AG04450 (cell line): Measurements from ENCODE around the gene FAM83G. TPM values are rescaled to one million over a fixed set of nuclear protein-coding genes. Genes with fewer than 3 reads are reported as not detected.

ENCODE experiments used
- CTCF ChIA-PET: fragments of 300-600, 350-600 bp; formaldehyde crosslinking; extraction: SDS; loops from one replicate; lab custom pipeline; 2022; ENCODE audit warnings: antibody characterized with exemption, inconsistent platforms; lab: Charles Lee
- POLR2A ChIA-PET: fragments of 350-600 bp; formaldehyde crosslinking; extraction: SDS; loops from one replicate; lab custom pipeline; 2021; ENCODE audit warnings: antibody characterized with exemption, inconsistent platforms; lab: Yijun Ruan, JAX
- DNase-seq: peaks from one replicate; pipeline ENCODE4 v3.0.0-alpha.2; 2011; ENCODE audit warnings: low read depth, low spot score
- H3K27ac ChIP-seq: one replicate; pipeline ENCODE4 v1.5.1; 2012; ENCODE audit warnings: low read depth, low read length, control low read depth
- H3K27me3 ChIP-seq: one replicate; pipeline ENCODE4 v1.6.0; 2012; ENCODE audit warnings: low read length; ENCODE audit not compliant: control insufficient read depth, insufficient read depth
- H3K4me3 ChIP-seq: 2 replicates; pipeline ENCODE4 v1.5.1; 2011; ENCODE audit warnings: mild to moderate bottlenecking, low read depth, low read length, control low read depth
- H3K9me3 ChIP-seq: 2 replicates; pipeline ENCODE4 v1.5.1; 2012; ENCODE audit warnings: low read length; ENCODE audit not compliant: control insufficient read depth, insufficient read depth
- CTCF ChIP-seq: IDR thresholded peaks from 2 replicates; pipeline ENCODE4 v1.5.1; 2011; ENCODE audit warnings: low read depth, low read length, control low read depth, inconsistent platforms
- polyA plus RNA-seq: library from polyadenylated mRNA; depleted of rRNA; stranded (reverse); fragments of >200 nt; gene quantifications from 2 replicates; pipeline ENCODE4 v1.2.3, GENCODE V29; 2011

FAM83G gene
- polyA plus RNA-seq, 1 experiment = 4.8 TPM

- no peak for TF ChIP-seq CTCF
- no peaks in the 10 kb centered on the region for H3K9me3 ChIP-seq
- no peak overlapping the region for H3K27ac ChIP-seq
- ChIA-PET CTCF (interaction anchor here (1.3 kb wide), 1 partner anchor 23 kb away, joined by 4 read pairs; no protein-coding TSS in a partner anchor), POLR2A (interaction anchor here (0.6 kb wide), 1 partner anchor 1442 kb away, joined by 4 read pairs; the partner anchor contains the start of gene RASD1)
- no peaks in the 10 kb centered on the region for H3K27me3 ChIP-seq
- DNase-seq = no peak
- no peak overlapping the region for H3K4me3 ChIP-seq
Measured at GRCh38 chr17:18937981-18938691, 66.4 kb downstream of the FAM83G start.

GRCh38 chr17:18933102-18934058 lies 71.2 kb downstream of the FAM83G start:
- Histone ChIP-seq H3K27ac (no peak overlapping the region), H3K9me3 (no peaks in the 10 kb centered on the region), H3K27me3 (no peaks in the 10 kb centered on the region), H3K4me3 (no peak overlapping the region)
- ChIA-PET POLR2A (no interaction called here), CTCF (interaction anchor here (0.7 kb wide), 1 partner anchor 28 kb away, joined by 3 read pairs; no protein-coding TSS in a partner anchor)
- TF ChIP-seq CTCF = no peak
- DNase-seq = no peak

- Histone ChIP-seq H3K9me3 (no peaks in the 10 kb centered on the region), H3K4me3 (no peak overlapping the region), H3K27me3 (no peaks in the 10 kb centered on the region), H3K27ac (no peak overlapping the region)
- no peak for DNase-seq
- CTCF ChIA-PET = interaction anchor here (1.6 kb wide), 1 partner anchor 29 kb away, joined by 6 read pairs; no protein-coding TSS in a partner anchor
- POLR2A ChIA-PET = no interaction called here
- TF ChIP-seq CTCF = no peak
Measured at GRCh38 chr17:18932360-18933055, 72.1 kb downstream of the FAM83G start.

GRCh38 chr17:18928628-18929125 lies 75.9 kb downstream of the FAM83G start:
- TF ChIP-seq CTCF = no peak
- no peak for DNase-seq
- Histone ChIP-seq H3K27me3 (no peaks in the 10 kb centered on the region), H3K4me3 (no peak overlapping the region), H3K9me3 (no peaks in the 10 kb centered on the region), H3K27ac (no peak overlapping the region)
- POLR2A ChIA-PET = no interaction called here
- CTCF ChIA-PET = no interaction called here
